Stimulated activated CD4-positive, alpha-beta T cell treated with anti-CD3 and anti-CD28 coated beads, Interleukin-12 subunit alpha, Interleukin-12 subunit beta, amount 100 ng/mL, for 48 hours (primary cell): ENCODE data around the gene HOXA5.

Source experiments
- DNase-seq, 3 donors: peaks; one replicate each; pipeline ENCODE4 v3.0.0-alpha.2; 2020; ENCODE audit warnings: low read depth in 2 of 3, low spot score in 1 of 3

The HOXA5 gene

GRCh38 chr7:27160546-27161213 is 17.2 kb upstream of the HOXA5 start:
- DNase-seq, result peak; percentile 69 to 81 (median 79)

- no peak for DNase-seq
Measured at GRCh38 chr7:27160145-27160545, 16.7 kb upstream of the HOXA5 start.

GRCh38 chr7:27159266-27160144 is 16.0 kb upstream of the HOXA5 start:
- no peak for DNase-seq

GRCh38 chr7:27158436-27159265 is 15.2 kb upstream of the HOXA5 start:
- no peak for DNase-seq

GRCh38 chr7:27157702-27158431 is 14.4 kb upstream of the HOXA5 start:
- no peak for DNase-seq

GRCh38 chr7:27156916-27157701 is 13.6 kb upstream of the HOXA5 start:
- DNase-seq, result no peak

GRCh38 chr7:27156508-27156898 is 13.0 kb upstream of the HOXA5 start, which contains the start of gene HOXA7:
HOXA7 (minus strand) TSS chr7:27156675; CDS start chr7:27156545, 130 bp downstream.
- DNase-seq, result no peak

- no peak for DNase-seq
Measured at GRCh38 chr7:27155816-27156507, 12.5 kb upstream of the HOXA5 start.

GRCh38 chr7:27154901-27155815 is 11.7 kb upstream of the HOXA5 start:
- no peak for DNase-seq

- DNase-seq, result no peak
Measured at GRCh38 chr7:27154369-27154768, 10.9 kb upstream of the HOXA5 start.

GRCh38 chr7:27153526-27153925 is 10.0 kb upstream of the HOXA5 start:
- DNase-seq, result no peak

- no peak for DNase-seq
Measured at GRCh38 chr7:27152816-27153442, 9.4 kb upstream of the HOXA5 start.

- no peak for DNase-seq
Measured at GRCh38 chr7:27151931-27152815, 8.7 kb upstream of the HOXA5 start, which contains the start of gene HOXA3. HOXA3 (minus strand) TSS chr7:27152583; CDS start chr7:27110640, 41,943 bp downstream.

- no peak for DNase-seq
Measured at GRCh38 chr7:27151341-27151930, 8.0 kb upstream of the HOXA5 start.

GRCh38 chr7:27150568-27151340 is 7.3 kb upstream of the HOXA5 start:
- DNase-seq, result peak; percentile 40 to 66 (median 46)
